22Rv1 (cell line): ENCODE measurements around the gene ZCCHC3.

Source experiments
- H3K27ac ChIP-seq: fragments of 450-650 bp; 2 replicates; pipeline ENCODE4 v1.5.1; 2017
- CTCF ChIP-seq: fragments of 450-650 bp; IDR thresholded peaks from 2 replicates; pipeline ENCODE4 v1.5.1; 2017; ENCODE audit warnings: mild to moderate bottlenecking
- ZFX ChIP-seq: fragments of 450-650 bp; IDR thresholded peaks from 2 replicates; pipeline ENCODE4 v1.6.1; 2017; ENCODE audit warnings: antibody characterized with exemption, borderline replicate concordance

Gene ZCCHC3

GRCh38 chr20:273884-274283, 23.5 kb upstream of the ZCCHC3 start:
- no peak overlapping the region for H3K27ac ChIP-seq
- TF ChIP-seq ZFX (no peak), CTCF (no peak)

- no peak overlapping the region for H3K27ac ChIP-seq
- TF ChIP-seq CTCF (no peak), ZFX (no peak)
Measured at GRCh38 chr20:275791-276190, 21.6 kb upstream of the ZCCHC3 start.

GRCh38 chr20:276620-277495, 20.5 kb upstream of the ZCCHC3 start:
- TF ChIP-seq ZFX, result no peak
- no peak for TF ChIP-seq CTCF
- no peak overlapping the region for H3K27ac ChIP-seq

- TF ChIP-seq CTCF (no peak), ZFX (no peak)
- H3K27ac ChIP-seq, result no peak overlapping the region
Measured at GRCh38 chr20:277496-277781, 19.9 kb upstream of the ZCCHC3 start.

GRCh38 chr20:278181-278580, 19.2 kb upstream of the ZCCHC3 start:
- TF ChIP-seq CTCF (no peak), ZFX (no peak)
- H3K27ac ChIP-seq, result no peak overlapping the region

GRCh38 chr20:278607-279571, 18.5 kb upstream of the ZCCHC3 start:
- no peak overlapping the region for H3K27ac ChIP-seq
- TF ChIP-seq CTCF (no peak), ZFX (no peak)

GRCh38 chr20:284172-284571, 13.2 kb upstream of the ZCCHC3 start:
- TF ChIP-seq ZFX, result no peak
- no peak for TF ChIP-seq CTCF
- no peak overlapping the region for H3K27ac ChIP-seq
